Measurements from ENCODE around the gene FGL2. TPM values are rescaled to one million over a fixed set of nuclear protein-coding genes. Genes with fewer than 3 reads are reported as not detected.
"Not testable (repeated sequence)": the region's sequence is repeated elsewhere in the genome, so short reads cannot be mapped to it uniquely, and the experiment has no call there.

The FGL2 gene
- 10 to 100 TPM in 2 of 3 donors, 1 to 10 TPM in 1; 2.6 to 14.6 (median 14.4) TPM for polyA plus RNA-seq

DNA sequence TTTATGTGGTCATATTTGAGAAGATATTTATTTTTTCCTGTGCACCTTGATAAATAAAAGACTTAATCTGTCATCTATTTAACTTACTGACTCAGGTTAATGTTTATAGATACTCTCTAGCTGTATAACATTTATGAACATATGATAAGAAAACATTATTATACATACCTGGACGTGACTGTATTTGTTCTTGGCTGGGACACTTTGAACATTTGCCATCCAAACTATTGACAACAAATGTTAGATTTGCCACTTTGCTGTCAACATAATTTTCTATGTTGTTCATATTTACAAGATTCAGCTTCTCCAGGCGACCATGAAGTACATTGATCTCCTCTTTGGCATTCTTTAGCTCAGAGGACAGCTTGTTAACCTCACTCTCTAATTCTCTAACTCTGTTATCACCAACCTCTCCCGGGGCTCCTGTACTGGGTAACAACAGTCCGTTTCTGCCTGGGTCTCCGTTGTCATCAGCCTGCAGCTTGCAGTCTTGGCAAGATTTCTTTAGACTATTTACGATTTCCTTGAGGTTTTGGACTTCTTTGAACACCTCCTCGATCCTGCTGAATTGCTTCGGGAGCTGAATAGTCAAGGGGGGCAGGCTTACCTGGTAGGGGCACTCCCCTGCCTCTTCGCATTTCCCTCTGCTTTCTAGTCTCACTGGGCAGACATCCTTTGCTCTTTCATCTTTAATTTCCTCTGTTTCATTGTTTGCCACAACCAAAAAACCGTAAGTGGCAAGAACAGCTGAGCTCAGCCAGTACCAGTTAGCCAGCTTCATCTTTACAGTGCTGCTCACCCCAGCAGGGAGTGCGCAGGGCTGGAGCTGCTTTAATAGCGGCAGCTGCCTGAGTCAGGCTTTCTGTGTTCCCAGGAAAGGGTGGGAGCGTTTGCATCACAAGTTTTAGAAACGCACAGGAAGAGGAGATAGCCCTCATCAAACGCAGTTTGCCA, at the start of gene FGL2:
Gene FGL2 (minus strand): TSS at position 807 of the 954 bp plus-strand sequence. CDS start 26 bp downstream, at position 781.
- 6 to 9% (median 7%) methylated on average over 15 of the region's 15 CpGs for WGBS, 3 donors
- no peak within 1 kb of the TSS for H3K27ac ChIP-seq (ENCODE audit: low read depth, low read length)

GRCh38 chr7:77248154-77248553, 48.5 kb upstream of the FGL2 start:
- 53 to 86% (median 84%) methylated on average over 3 of the region's 3 CpGs for WGBS, 3 donors
- no peak overlapping the region for H3K27ac ChIP-seq (ENCODE audit: low read depth, low read length)

GRCh38 chr7:77247206-77247850, 47.7 kb upstream of the FGL2 start:
- WGBS, 3 donors = 34 to 35% (median 35%) methylated on average over 3 of the region's 3 CpGs
- H3K27ac ChIP-seq (ENCODE audit: low read depth, low read length) = no peak overlapping the region

DNA sequence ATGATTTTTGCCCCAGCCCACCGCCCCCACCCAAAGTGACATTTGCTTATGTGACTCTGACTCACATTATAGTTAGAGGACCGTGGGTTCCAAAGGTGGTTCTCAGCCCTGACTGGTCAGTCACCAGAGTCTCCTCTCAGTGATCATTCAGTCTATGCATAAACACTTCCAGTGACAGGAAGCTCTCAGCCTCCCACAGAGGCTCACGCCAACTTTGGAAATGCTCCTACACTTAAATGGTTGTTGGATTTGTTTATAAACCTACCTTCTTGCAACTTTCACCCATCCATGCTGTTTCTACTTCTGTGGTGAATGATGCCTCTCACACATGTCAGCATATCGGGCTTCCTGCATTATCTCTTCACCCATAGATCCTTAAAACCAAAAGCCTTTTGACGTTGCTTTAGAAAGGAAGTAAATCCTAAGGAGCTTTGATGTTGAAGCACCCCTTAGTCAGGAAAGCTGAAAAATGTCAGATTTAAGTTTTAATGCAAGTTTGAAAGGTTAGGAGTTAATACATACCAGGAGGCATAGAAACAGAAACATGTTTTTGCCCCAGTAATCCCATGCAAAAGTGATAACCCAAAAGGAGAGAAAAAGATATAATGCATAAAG, 46.5 kb upstream of the FGL2 start:
- no peak overlapping the region for H3K27ac ChIP-seq (ENCODE audit: low read depth, low read length)
- 73 to 76% (median 75%) methylated on average over 5 of the region's 5 CpGs for WGBS, 3 donors

GRCh38 chr7:77245015-77245755, 45.6 kb upstream of the FGL2 start:
- no peak overlapping the region for H3K27ac ChIP-seq (ENCODE audit: low read depth, low read length)
- 35 to 63% (median 59%) methylated on average over 7 of the region's 7 CpGs for WGBS, 3 donors

- H3K27ac ChIP-seq (ENCODE audit: low read depth, low read length) = no peak overlapping the region
- WGBS, 3 donors = 86 to 91% (median 91%) methylated on average over 6 of the region's 6 CpGs
These were observed 44.8 kb upstream of the FGL2 start for GRCh38 chr7:77244222-77244934.

GRCh38 chr7:77242554-77242953, 42.9 kb upstream of the FGL2 start:
- 39 to 82% (median 78%) methylated on average over 2 of the region's 2 CpGs for WGBS, 3 donors
- H3K27ac ChIP-seq (ENCODE audit: low read depth, low read length) = no peak overlapping the region

DNA sequence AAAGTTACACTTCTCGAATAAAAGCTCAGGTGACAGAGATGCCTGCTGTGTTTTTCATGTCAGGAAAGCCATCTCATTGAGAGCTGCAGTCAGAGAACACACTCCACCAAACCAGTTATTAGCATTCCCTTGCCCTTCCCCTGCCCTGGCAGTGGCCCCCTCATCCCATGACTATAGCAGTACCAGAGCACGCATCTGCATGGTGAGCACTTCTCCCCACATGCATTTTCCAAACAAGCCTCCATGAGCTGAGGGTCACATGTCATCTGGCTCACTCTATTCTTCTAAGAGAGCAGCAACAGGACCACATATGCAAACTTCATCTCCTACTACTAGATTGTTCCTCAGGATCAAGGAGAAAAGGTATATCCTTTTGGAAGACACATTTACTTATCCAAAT, 42.4 kb upstream of the FGL2 start:
- H3K27ac ChIP-seq (ENCODE audit: low read depth, low read length) = no peak overlapping the region
- WGBS, 3 donors = 86 to 91% (median 90%) methylated on average over 2 of the region's 2 CpGs

DNA sequence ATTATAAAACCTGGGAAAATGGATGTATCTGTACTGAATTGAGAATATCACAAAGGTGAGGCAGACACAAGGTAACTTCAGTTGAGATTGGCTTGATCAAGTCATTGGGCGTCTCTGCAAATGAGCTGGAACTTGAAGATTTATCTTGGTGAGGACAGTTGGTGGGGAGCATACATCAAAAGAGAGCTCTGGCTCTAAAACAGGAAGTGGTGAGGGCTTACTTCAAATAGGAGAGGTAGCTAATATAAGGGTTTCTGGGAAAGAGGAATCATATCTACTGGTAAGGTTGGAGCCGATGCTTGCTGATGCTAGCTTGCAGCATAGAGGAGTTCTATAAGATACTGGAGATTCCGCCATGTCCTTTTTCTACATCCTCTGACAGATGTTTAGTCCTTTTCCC, 39.9 kb upstream of the FGL2 start:
- H3K27ac ChIP-seq (ENCODE audit: low read depth, low read length) = no peak overlapping the region
- WGBS, 3 donors = 80 to 95% (median 87%) methylated on average over 3 of the region's 3 CpGs

DNA sequence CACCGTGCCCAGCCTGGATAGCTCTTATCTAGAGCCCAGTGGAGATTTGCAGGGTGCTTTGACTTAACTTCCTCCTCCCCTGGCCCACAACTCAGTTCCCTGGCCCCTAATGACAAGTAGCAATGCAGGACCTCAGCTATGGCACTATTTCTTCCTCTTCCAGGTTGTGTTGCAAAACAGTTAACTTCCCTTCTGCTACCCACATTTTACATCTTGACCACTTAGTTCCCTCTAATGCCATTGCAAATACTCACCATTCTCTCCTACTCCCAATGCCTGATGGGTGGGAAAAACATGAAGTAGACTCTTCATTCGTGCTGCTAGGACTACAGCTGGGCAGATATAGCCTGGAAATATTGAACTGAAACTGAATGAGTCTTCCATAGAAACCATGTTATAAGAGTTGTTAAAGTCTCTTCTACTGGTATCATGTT, 39.1 kb upstream of the FGL2 start:
- no peak overlapping the region for H3K27ac ChIP-seq (ENCODE audit: low read depth, low read length)
- 53 to 85% (median 57%) methylated on average over 2 of the region's 2 CpGs for WGBS, 3 donors

DNA sequence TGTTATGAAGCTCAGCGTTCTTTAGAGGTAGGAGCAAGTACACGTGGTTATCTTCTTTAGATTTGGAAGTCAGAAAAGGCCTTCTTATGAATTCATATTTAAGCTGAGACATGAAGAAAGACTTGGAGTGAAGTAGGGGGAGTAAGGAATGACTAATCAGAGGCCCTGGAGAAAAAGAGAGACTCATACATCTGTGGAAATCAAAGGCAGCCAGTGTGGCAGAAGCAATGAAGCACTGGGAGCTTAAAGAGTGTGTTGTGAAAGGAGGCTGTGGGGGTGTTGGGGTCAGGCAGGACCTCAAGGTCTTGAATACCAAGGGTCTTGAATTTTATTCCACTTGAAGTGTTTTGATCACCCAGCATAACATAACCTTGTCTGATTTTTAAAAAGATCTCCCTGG, 35.7 kb upstream of the FGL2 start:
- 78 to 91% (median 81%) methylated on average over 2 of the region's 2 CpGs for WGBS, 3 donors

GRCh38 chr7:77232467-77232866, 32.8 kb upstream of the FGL2 start:
- H3K27ac ChIP-seq (ENCODE audit: low read depth, low read length) = no peak overlapping the region
- 82 to 86% (median 83%) methylated on average over 2 of the region's 2 CpGs for WGBS, 3 donors

More for the DNA sequence above, 35.7 kb upstream of the FGL2 start:
- no peak overlapping the region for H3K27ac ChIP-seq (ENCODE audit: low read depth, low read length)

GRCh38 chr7:77228795-77229194, 29.2 kb upstream of the FGL2 start:
- not testable (repeated sequence) for H3K27ac ChIP-seq (ENCODE audit: low read depth, low read length)

DNA sequence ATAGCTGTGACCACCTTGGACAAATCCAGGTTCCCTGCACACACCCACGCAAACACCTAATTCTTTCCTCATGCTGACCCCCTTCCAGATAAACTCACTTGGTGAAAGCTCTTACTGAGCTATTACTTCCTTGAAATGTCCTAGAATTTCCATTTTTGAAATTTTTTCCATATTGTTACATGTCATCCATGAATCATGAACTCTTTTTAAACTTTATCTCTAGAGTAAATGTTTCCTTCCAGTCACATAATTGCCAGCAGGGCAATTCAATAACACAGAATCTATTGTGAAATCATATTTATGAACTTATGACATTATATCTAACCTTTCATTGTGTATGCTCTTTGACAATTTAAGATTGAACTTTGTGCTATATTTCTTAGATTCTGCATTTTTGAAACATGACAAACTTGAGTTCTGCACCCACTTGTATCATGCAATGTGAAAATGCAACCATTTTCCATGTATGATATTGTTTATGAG, 26.8 kb upstream of the FGL2 start:
- H3K27ac ChIP-seq (ENCODE audit: low read depth, low read length) = no peak overlapping the region
- 89 to 98% (median 94%) methylated on average over 1 of the region's 1 CpG for WGBS, 3 donors

DNA sequence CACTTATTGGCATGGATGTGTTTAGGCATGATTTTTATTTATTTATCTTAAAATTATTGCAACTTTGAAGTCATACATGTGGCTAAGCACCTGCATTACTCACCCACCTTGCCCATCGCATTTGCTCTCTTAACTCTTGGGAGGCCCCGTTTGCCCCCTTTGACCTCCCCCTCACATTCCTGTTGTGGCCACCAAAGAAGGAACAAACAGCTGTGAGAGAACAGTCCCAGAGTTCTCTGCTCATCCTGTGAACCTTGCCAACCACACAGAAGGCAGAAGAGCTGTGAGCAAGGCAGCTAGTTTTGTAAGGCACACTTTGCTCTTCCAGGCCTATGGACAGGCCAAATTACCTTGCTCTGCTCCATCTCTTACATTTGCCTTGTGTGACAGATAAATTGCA, 23.6 kb upstream of the FGL2 start:
- WGBS, 3 donors = 50 to 81% (median 54%) methylated on average over 2 of the region's 2 CpGs
- H3K27ac ChIP-seq (ENCODE audit: low read depth, low read length) = no peak overlapping the region

GRCh38 chr7:77222819-77223218, 23.2 kb upstream of the FGL2 start:
- 87 to 89% (median 87%) methylated on average over 4 of the region's 4 CpGs for WGBS, 3 donors
- no peak overlapping the region for H3K27ac ChIP-seq (ENCODE audit: low read depth, low read length)

DNA sequence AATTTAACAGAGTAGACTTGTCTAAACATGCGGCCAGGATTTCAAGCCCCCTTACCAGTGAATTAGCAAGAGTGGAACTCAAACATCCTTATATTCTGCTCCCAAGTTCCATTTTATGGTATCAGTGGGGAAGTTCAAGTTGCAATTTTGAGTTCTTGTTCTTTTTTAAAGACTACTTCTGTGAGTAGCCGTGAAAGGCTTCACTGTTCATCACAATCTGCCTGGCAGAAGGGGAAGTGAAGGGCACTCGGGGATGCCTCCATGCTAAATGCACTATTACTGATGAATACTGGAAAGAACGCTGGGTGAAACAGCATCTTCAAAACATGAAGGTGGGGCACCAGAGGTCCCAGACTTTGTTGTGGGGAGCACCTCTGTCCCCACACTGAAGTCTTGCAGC, 22.4 kb upstream of the FGL2 start:
- H3K27ac ChIP-seq (ENCODE audit: low read depth, low read length) = no peak overlapping the region
- WGBS, 3 donors = 74 to 90% (median 78%) methylated on average over 4 of the region's 4 CpGs

All from adipose tissue (tissue), 3 donors.